DOHH2 (cell line): ENCODE measurements around the gene CD79A.

Experiments used
- EZH2phosphoT487 ChIP-seq: fragments of 200-600 bp; sonication (generic); IDR thresholded peaks from 2 replicates; pipeline ENCODE4 v1.6.1; 2017; ENCODE audit warnings: borderline replicate concordance, mild to moderate bottlenecking, antibody characterized with exemption, low read length, moderate library complexity, mixed read lengths
- TF ChIP-seq, protein P1 (sequence below): fragments of 200-600 bp; sonication (generic); IDR thresholded peaks from one replicate; pipeline ENCODE4 v1.5.1; 2014; ENCODE audit warnings: antibody characterized with exemption, mild to moderate bottlenecking, low read depth, low read length; ENCODE audit not compliant: poor library complexity, severe bottlenecking

GRCh38 chr19:41894350-41894749 lies 17.3 kb downstream of the CD79A start:
- TF ChIP-seq, protein P1, sequence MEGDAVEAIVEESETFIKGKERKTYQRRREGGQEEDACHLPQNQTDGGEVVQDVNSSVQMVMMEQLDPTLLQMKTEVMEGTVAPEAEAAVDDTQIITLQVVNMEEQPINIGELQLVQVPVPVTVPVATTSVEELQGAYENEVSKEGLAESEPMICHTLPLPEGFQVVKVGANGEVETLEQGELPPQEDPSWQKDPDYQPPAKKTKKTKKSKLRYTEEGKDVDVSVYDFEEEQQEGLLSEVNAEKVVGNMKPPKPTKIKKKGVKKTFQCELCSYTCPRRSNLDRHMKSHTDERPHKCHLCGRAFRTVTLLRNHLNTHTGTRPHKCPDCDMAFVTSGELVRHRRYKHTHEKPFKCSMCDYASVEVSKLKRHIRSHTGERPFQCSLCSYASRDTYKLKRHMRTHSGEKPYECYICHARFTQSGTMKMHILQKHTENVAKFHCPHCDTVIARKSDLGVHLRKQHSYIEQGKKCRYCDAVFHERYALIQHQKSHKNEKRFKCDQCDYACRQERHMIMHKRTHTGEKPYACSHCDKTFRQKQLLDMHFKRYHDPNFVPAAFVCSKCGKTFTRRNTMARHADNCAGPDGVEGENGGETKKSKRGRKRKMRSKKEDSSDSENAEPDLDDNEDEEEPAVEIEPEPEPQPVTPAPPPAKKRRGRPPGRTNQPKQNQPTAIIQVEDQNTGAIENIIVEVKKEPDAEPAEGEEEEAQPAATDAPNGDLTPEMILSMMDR: no peak
- no peak for TF ChIP-seq EZH2phosphoT487
